Fibroblast of pulmonary artery (primary cell): Measurements from ENCODE around the gene TACC2.

Experiments used
- DNase-seq: peaks from one replicate; pipeline ENCODE4 v3.0.0-alpha.2; 2010; ENCODE audit warnings: low read depth
- H3K4me3 ChIP-seq: replicated peaks from 2 replicates; pipeline ENCODE4 v1.5.1; 2011; ENCODE audit warnings: low read depth, mild to moderate bottlenecking, control low read depth, low read length, moderate library complexity
- TF ChIP-seq, protein P1 (sequence below): IDR thresholded peaks from 2 replicates; pipeline ENCODE4 v1.5.1; 2011; ENCODE audit warnings: mild to moderate bottlenecking, control low read depth, low read length, inconsistent platforms; ENCODE audit errors: missing control alignments

Gene TACC2

DNA sequence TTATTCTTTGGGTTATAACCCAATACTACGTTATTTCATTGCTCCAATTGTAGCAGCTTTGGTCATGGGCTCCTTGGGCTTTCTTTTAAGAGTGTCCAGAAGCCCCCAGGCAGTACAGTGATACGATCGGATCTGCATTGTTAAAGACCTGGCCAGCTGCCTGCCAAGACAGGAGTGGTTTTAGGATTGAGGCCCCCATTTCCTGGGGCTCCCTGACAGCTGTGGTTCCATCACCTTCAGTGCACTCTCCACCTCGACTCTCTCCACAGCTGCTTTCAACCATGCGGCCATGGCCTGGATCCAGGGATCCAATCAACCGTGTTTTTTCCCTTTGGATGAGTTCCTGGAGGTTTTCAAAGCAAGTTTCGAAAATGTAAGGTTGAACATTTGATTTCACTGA, 158.7 kb downstream of the TACC2 start:
- no peak overlapping the region for H3K4me3 ChIP-seq
- DNase-seq = peak; percentile 40
- TF ChIP-seq, protein P1, sequence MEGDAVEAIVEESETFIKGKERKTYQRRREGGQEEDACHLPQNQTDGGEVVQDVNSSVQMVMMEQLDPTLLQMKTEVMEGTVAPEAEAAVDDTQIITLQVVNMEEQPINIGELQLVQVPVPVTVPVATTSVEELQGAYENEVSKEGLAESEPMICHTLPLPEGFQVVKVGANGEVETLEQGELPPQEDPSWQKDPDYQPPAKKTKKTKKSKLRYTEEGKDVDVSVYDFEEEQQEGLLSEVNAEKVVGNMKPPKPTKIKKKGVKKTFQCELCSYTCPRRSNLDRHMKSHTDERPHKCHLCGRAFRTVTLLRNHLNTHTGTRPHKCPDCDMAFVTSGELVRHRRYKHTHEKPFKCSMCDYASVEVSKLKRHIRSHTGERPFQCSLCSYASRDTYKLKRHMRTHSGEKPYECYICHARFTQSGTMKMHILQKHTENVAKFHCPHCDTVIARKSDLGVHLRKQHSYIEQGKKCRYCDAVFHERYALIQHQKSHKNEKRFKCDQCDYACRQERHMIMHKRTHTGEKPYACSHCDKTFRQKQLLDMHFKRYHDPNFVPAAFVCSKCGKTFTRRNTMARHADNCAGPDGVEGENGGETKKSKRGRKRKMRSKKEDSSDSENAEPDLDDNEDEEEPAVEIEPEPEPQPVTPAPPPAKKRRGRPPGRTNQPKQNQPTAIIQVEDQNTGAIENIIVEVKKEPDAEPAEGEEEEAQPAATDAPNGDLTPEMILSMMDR = no peak

DNA sequence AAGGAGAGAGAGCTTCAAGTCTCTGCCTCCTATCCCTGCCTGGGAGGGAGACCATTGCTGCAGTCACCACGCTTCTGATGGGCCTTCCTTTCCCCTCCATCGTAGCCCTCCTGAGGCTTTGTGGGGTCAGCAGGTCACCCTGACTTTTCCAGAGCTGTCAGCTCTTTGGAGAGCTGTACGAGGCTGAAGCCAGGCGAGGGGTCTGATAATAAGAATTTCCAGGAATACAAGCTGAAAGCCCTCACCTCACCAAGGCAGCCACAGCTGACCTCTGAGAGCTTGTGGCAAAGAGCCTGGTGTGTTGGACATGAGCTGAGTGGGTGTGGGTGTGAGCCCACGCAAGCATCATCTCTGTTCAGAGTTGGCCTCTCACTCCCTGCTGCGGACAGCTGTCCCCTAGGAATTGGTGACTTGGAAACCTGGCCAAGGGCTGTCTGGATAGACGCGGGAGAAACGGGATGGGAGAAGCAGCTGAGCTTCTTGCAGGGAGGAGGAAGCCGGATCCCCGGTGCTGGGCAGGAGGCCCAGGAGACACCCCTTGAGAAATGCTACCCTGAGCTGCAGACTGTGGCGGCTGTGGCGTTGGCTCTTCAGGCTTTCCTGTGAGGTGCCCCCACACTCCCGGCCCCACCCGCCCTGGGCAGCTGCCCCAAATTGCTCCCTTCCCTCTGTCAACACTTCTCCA, 160.1 kb downstream of the TACC2 start:
- no peak overlapping the region for H3K4me3 ChIP-seq
- peak; percentile 74 for DNase-seq
- TF ChIP-seq, protein P1 = no peak

DNA sequence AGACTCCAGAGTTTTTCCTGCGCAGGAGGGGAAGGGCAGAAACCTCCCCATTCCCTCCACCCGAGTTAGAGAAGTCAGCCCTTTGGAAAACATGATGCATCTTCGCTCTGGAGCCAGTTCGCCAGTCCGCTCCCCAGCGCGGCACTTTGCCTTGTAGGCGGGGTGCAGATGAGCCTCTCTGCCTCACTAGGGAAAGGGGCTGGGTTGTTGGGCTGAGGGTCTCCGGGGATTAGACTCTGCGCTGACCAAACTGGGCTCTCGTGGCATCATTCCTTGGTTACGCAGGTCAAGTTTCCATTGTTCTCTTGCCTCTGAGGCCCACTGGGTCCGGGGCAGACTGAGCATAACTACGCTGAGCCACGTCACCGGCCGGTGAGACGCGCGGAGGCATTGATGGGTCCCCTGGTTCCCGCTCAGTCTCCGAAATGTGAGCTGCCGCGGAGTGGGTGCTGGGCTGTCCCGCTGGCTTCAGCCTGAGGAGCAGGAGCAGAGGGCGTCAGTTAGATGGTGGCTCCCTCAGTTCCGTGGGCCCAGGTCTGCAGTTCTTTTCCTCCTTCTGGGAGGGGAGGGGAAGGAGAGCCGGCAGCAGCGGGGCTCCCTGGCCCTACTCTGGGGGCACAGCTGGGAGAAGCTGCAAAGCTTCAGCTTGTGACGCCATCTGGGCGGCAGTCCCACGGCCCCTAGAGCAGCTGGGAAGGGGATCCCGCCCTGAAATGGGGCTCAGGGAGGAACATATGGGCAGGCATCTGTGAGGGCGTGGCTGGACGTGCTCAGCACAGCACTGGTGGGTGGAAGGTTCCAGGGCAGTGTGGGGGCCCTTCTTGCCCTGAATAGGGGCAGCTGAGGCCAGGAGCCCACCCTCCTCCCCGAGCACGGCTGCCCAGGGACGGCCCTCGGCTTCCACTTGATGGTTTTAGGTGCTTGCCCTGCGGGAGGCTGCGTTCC, 160.9 kb downstream of the TACC2 start:
- TF ChIP-seq, protein P1 = no peak
- peak; percentile 82 for DNase-seq
- H3K4me3 ChIP-seq = no peak overlapping the region

DNA sequence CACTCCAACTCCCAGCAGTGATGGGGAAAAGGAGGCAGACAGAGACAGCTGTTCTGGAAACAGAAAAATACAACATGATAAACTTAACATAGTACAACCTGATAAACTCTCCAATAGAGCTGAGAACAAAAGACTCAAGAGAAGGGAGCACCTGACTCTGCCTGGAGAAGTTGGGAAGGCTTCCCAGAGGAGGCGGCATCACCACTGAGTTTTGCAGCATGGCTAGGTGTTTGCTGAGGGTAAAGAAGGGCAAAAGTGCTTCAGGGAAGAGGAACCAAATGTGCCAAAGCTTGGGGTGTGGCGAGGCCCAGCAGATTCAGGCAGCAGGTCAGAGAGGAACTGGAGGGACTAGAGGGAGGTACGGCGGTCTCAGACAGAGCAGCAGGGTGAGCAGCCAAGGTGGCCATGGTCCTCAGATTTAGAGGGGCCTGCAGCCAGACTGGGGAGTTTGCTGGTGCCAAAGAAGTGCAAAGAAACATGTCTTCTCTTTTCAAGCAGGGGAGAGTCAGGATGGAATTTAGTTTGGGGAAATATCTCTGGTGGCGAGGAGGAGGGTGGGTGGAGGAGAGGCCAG, 162.2 kb downstream of the TACC2 start:
- H3K4me3 ChIP-seq = no peak overlapping the region
- no peak for DNase-seq
- TF ChIP-seq, protein P1 = no peak

DNA sequence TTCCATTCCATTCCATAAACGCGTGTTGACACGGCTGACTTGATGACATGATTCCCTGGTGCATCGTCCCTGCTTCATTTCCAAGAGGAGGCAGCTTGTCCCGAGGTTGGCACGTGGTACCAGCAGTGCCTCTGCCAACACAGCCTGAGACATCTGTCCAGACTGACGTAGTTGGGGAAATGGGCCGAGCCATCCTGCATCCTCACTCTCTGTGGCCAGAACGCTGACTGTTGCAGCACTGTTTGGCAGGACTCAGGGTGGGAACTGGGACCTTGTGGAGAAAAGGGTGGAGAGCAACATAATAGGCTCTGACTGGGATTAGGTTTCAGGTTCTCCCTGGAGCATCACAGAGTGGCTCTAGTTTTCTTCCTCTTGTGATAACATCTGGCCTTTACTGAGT, 163.6 kb downstream of the TACC2 start:
- peak; percentile 86 for DNase-seq
- no peak overlapping the region for H3K4me3 ChIP-seq
- TF ChIP-seq, protein P1 = no peak

DNA sequence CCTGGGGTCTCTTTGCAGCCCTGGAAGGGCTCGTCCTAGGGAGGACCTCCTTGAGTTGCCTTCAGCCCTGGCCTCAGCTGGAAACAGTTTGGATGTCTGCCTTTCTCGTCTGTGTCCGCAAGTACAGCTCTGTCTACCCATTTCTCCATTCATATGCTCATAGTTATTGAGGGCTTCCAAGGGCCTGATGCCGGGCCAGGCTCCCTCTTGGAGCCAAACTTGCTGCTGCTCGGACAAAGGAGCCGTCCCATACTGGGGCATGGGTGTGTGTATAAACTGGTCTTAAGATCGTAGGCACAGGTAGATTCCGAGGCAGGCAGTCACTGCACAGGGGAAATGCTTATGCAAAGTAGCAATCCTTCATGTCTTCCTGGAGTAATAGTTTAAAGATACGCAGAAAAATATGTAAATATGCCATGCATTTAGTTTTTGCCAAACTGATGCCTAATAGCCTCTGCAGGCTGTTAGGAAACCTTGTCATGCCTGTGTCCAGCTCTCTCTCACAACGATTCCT, 165.1 kb downstream of the TACC2 start:
- H3K4me3 ChIP-seq = no peak overlapping the region
- TF ChIP-seq, protein P1 = no peak
- DNase-seq = no peak
